Mesenteric fat pad (tissue), 1 donor: ENCODE results near the gene LBHD1. TPM values are rescaled to one million over a fixed set of nuclear protein-coding genes. Genes with fewer than 3 reads are reported as not detected.
"Not testable (repeated sequence)": the region's sequence is repeated elsewhere in the genome, so short reads cannot be mapped to it uniquely, and the experiment has no call there.

Experiments used
- DNase-seq: peaks from one replicate; pipeline ENCODE4 v3.0.0-alpha.2; 2020; ENCODE audit warnings: low spot score
- long read RNA-seq: library from polyadenylated mRNA; unstranded; transcript quantifications from one replicate; pipeline ENCODE4 v2.0.0, GENCODE V29; 2020
- total RNA-seq: library from RNA; stranded (reverse); fragmentation: NEBNext Ultra II Directional; extraction: Animal tissue kit (Norgen Biotek cat#: 25700); gene quantifications from one replicate; pipeline ENCODE4 v1.2.1, GENCODE V29; 2021
- donor health status: DM: yes; HTN: yes; CAD: no.

The LBHD1 gene
- 4.6 TPM for total RNA-seq
- long read RNA-seq, partial matches to known transcripts, result 5 of 8 reads
- long read RNA-seq, other reads (novel, unspliced or antisense), result 3 of 8 reads

- DNase-seq, result no peak
Observed at GRCh38 chr11:62671608-62672389, at the start of gene LBHD1, which contains the start of gene UQCC3. Gene LBHD1, minus strand, starts transcription at chr11:62672267. Its CDS starts 2,236 bp downstream, at chr11:62670031. Gene UQCC3, plus strand, starts transcription at chr11:62671673. Its CDS starts 73 bp downstream, at chr11:62671746.

GRCh38 chr11:62719302-62719978, 47.4 kb upstream of the LBHD1 start:
- DNase-seq, result no peak

GRCh38 chr11:62716816-62717215, 44.7 kb upstream of the LBHD1 start:
- peak; percentile 76 for DNase-seq

- no peak for DNase-seq
Observed at GRCh38 chr11:62716206-62716605, 44.1 kb upstream of the LBHD1 start.

GRCh38 chr11:62715150-62716130, 43.4 kb upstream of the LBHD1 start:
- DNase-seq, result peak; percentile 37

- no peak for DNase-seq
Observed at GRCh38 chr11:62713343-62713742, 41.3 kb upstream of the LBHD1 start.

GRCh38 chr11:62712861-62713260, 40.8 kb upstream of the LBHD1 start:
- no peak for DNase-seq

- DNase-seq, result no peak
Observed at GRCh38 chr11:62712276-62712812, 40.3 kb upstream of the LBHD1 start.

GRCh38 chr11:62710001-62710345, 37.9 kb upstream of the LBHD1 start:
- DNase-seq, result no peak

- peak; percentile 97 for DNase-seq
Observed at GRCh38 chr11:62709247-62710000, 37.4 kb upstream of the LBHD1 start.

GRCh38 chr11:62708793-62709192, 36.7 kb upstream of the LBHD1 start:
- DNase-seq, result no peak

- no peak for DNase-seq
Observed at GRCh38 chr11:62708392-62708791, 36.3 kb upstream of the LBHD1 start.

GRCh38 chr11:62707277-62707861, 35.3 kb upstream of the LBHD1 start, which contains the start of the genes BSCL2 and GNG3:
Gene BSCL2, minus strand, starts transcription at chr11:62707424. Its CDS starts 229 bp downstream, at chr11:62707195.
Gene GNG3, plus strand, starts transcription at chr11:62707676. Its CDS starts 620 bp downstream, at chr11:62708296.
- no peak for DNase-seq

GRCh38 chr11:62706850-62707247, 34.8 kb upstream of the LBHD1 start:
- no peak for DNase-seq

GRCh38 chr11:62705880-62706849, 34.1 kb upstream of the LBHD1 start:
- peak; percentile 99 for DNase-seq

GRCh38 chr11:62705413-62705812, 33.3 kb upstream of the LBHD1 start:
- DNase-seq, result no peak

GRCh38 chr11:62703921-62704320, 31.9 kb upstream of the LBHD1 start:
- DNase-seq, result not testable (repeated sequence)

GRCh38 chr11:62702246-62702645, 30.2 kb upstream of the LBHD1 start:
- no peak for DNase-seq
